H1 (cell line): Measurements from ENCODE around the gene SRSF1. TPM values are rescaled to one million over a fixed set of nuclear protein-coding genes. Genes with fewer than 3 reads are reported as not detected.
A peak's percentile ranks its signal among the peaks of the same experiment; 100 is the strongest.

Source experiments
- CTCF ChIA-PET: fragments of 300-600 bp; sonication (Branson Sonifier 250); formaldehyde crosslinking; loops from one replicate; lab custom pipeline; 2021; ENCODE audit not compliant: partially characterized antibody; lab: Charles Lee
- POLR2A ChIA-PET: fragments of 300-600 bp; sonication (Branson Sonifier 250); formaldehyde crosslinking; loops from one replicate; lab custom pipeline; 2021; ENCODE audit warnings: inconsistent platforms; ENCODE audit not compliant: partially characterized antibody; lab: Charles Lee
- DNase-seq, 2 experiments: peaks; one replicate each; pipeline versions ENCODE4 v3.0.0 to v3.0.0-alpha.2; 2010 to 2022; ENCODE audit warnings: low spot score in 2 of 2, low read depth in 1 of 2, mixed read lengths in 1 of 2
- FAIRE-seq: peaks from 2 replicates; lab custom pipeline; 2011; peaks lifted over from hg19 to GRCh38; lab: Jason Lieb, UNC
- H2AFZ ChIP-seq: 2 replicates; pipeline ENCODE4 v1.8.1; 2012; ENCODE audit warnings: low read length, inconsistent platforms
- H2AK5ac ChIP-seq: 2 replicates; pipeline ENCODE4 v1.6.1; 2013; ENCODE audit warnings: low read depth, low read length
- H2BK120ac ChIP-seq: replicated peaks from 2 replicates; pipeline ENCODE3; 2013; ENCODE audit warnings: low read depth, low read length, inconsistent platforms
- H2BK12ac ChIP-seq: 2 replicates; pipeline ENCODE4 v1.6.1; 2013; ENCODE audit warnings: low read depth, low read length
- H2BK15ac ChIP-seq: 2 replicates; pipeline ENCODE4 v1.6.1; 2013; ENCODE audit warnings: low read length
- H2BK20ac ChIP-seq: 2 replicates; pipeline ENCODE4 v1.6.1; 2013; ENCODE audit warnings: low read length
- H2BK5ac ChIP-seq: 2 replicates; pipeline ENCODE4 v1.6.1; 2013; ENCODE audit warnings: low read depth, low read length
- H3K14ac ChIP-seq: 2 replicates; pipeline ENCODE4 v1.6.1; 2013; ENCODE audit warnings: inconsistent platforms; ENCODE audit not compliant: insufficient read length
- H3K18ac ChIP-seq: 2 replicates; pipeline ENCODE4 v1.6.1; 2013; ENCODE audit warnings: low read length; ENCODE audit errors: extremely low read depth
- H3K23ac ChIP-seq: 2 replicates; pipeline ENCODE4 v1.6.1; 2013; ENCODE audit warnings: inconsistent platforms; ENCODE audit not compliant: insufficient read length
- H3K23me2 ChIP-seq: 2 replicates; pipeline ENCODE4 v1.6.1; 2013; ENCODE audit warnings: low read depth, low read length
- H3K27ac ChIP-seq: 2 replicates; pipeline ENCODE4 v1.6.1; 2011; ENCODE audit warnings: low read depth, low read length, inconsistent platforms
- H3K27me3 ChIP-seq, 4 experiments: replicated peaks in 1 of 4; 1 replicate in 1 of 4; 2 replicates in 3 of 4; pipeline versions ENCODE4 v1.6.1 to v1.8.1; 2011 to 2013; ENCODE audit warnings: low read length in 3 of 4, mild to moderate bottlenecking in 3 of 4, inconsistent platforms in 2 of 4, mixed read lengths in 2 of 4, moderate library complexity in 1 of 4; ENCODE audit not compliant: control insufficient read depth in 3 of 4, insufficient read depth in 3 of 4; ENCODE audit errors: extremely low read depth in 1 of 4
- H3K36me3 ChIP-seq, 4 experiments: 2 replicates each; pipeline versions ENCODE4 v1.6.1 to v1.8.1; 2011 to 2013; ENCODE audit warnings: mild to moderate bottlenecking in 4 of 4, low read length in 3 of 4, moderate library complexity in 2 of 4, control low read depth in 1 of 4, inconsistent platforms in 1 of 4; ENCODE audit not compliant: insufficient read depth in 4 of 4, control insufficient read depth in 2 of 4
- H3K4ac ChIP-seq: replicated peaks from 2 replicates; pipeline ENCODE3; 2013; ENCODE audit warnings: low read length, low read depth, mixed read lengths, inconsistent platforms; ENCODE audit not compliant: insufficient read length
- H3K4me1 ChIP-seq, 4 experiments: replicated peaks in 1 of 4; 1 replicate in 1 of 4; 2 replicates in 3 of 4; pipeline versions ENCODE4 v1.6.1 to v1.8.1; 2011 to 2013; ENCODE audit warnings: low read length in 3 of 4, inconsistent platforms in 2 of 4, mixed read lengths in 1 of 4; ENCODE audit not compliant: insufficient read depth in 4 of 4, control insufficient read depth in 3 of 4
- H3K4me2 ChIP-seq, 2 experiments: 2 replicates each; pipeline versions ENCODE4 v1.6.1 to v1.8.1; 2011 to 2013; ENCODE audit warnings: low read depth in 2 of 2, low read length in 2 of 2, control low read depth in 1 of 2, inconsistent platforms in 1 of 2, mild to moderate bottlenecking in 1 of 2; ENCODE audit not compliant: insufficient read depth in 1 of 2
- H3K4me3 ChIP-seq, 4 experiments: fragments of 200-600, 300-600 bp in 1 of 4; sonication (generic), shearing (Covaris generic), sonication (Bioruptor Twin) in 1 of 4; 2 replicates each; pipeline versions ENCODE4 v1.5.1 to v1.8.1; 2011 to 2016; ENCODE audit warnings: low read length in 4 of 4, low read depth in 3 of 4, control low read depth in 2 of 4, inconsistent platforms in 2 of 4, mild to moderate bottlenecking in 2 of 4, mixed read lengths in 1 of 4, moderate library complexity in 1 of 4; ENCODE audit not compliant: insufficient read depth in 2 of 4; ENCODE audit errors: extremely low read depth in 1 of 4
- H3K56ac ChIP-seq: replicated peaks from 2 replicates; pipeline ENCODE3; 2013; ENCODE audit warnings: low read depth, mild to moderate bottlenecking, mixed read lengths, low read length, inconsistent platforms; ENCODE audit not compliant: insufficient read length
- H3K79me1 ChIP-seq: 2 replicates; pipeline ENCODE4 v1.6.1; 2013; ENCODE audit warnings: low read depth, low read length, control low read depth
- H3K79me2 ChIP-seq, 2 experiments: 2 replicates each; pipeline versions ENCODE4 v1.6.1 to v1.8.1; 2012 to 2013; ENCODE audit warnings: low read length in 2 of 2, mild to moderate bottlenecking in 2 of 2, inconsistent platforms in 1 of 2; ENCODE audit not compliant: insufficient read depth in 2 of 2, control insufficient read depth in 1 of 2
- H3K9ac ChIP-seq, 4 experiments: replicated peaks in 1 of 4; 1 replicate in 1 of 4; 2 replicates in 3 of 4; pipeline versions ENCODE4 v1.6.1 to v1.8.1; 2011 to 2013; ENCODE audit warnings: low read depth in 3 of 4, low read length in 3 of 4, control low read depth in 2 of 4, mild to moderate bottlenecking in 2 of 4, moderate library complexity in 2 of 4, inconsistent platforms in 1 of 4; ENCODE audit errors: extremely low read depth in 1 of 4
- H3K9me3 ChIP-seq, 2 experiments: 2 replicates each; pipeline versions ENCODE4 v1.6.1 to v1.8.1; 2012 to 2013; ENCODE audit warnings: mild to moderate bottlenecking in 2 of 2, moderate library complexity in 2 of 2, control low read depth in 1 of 2, inconsistent platforms in 1 of 2, low read depth in 1 of 2, low read length in 1 of 2, mixed read lengths in 1 of 2; ENCODE audit not compliant: insufficient read depth in 2 of 2
- H4K20me1 ChIP-seq, 2 experiments: replicated peaks in 1 of 2; 2 replicates each; pipeline versions ENCODE3 to v1.8.1; 2011 to 2013; ENCODE audit warnings: inconsistent platforms in 2 of 2, low read length in 2 of 2, mild to moderate bottlenecking in 1 of 2; ENCODE audit not compliant: insufficient read depth in 2 of 2, control insufficient read depth in 1 of 2
- H4K5ac ChIP-seq: 2 replicates; pipeline ENCODE4 v1.6.1; 2013; ENCODE audit warnings: low read length, low read depth, mixed read lengths, inconsistent platforms; ENCODE audit not compliant: insufficient read length
- H4K8ac ChIP-seq: 2 replicates; pipeline ENCODE4 v1.8.0; 2013; ENCODE audit warnings: mild to moderate bottlenecking, moderate library complexity, low read length, inconsistent platforms; ENCODE audit not compliant: insufficient read depth; ENCODE audit errors: extremely low read depth
- H4K91ac ChIP-seq: replicated peaks from 2 replicates; pipeline ENCODE3; 2013; ENCODE audit warnings: low read length, mixed read lengths, inconsistent platforms; ENCODE audit not compliant: insufficient read length
- GTF2F1 ChIP-seq: IDR thresholded peaks from 2 replicates; pipeline ENCODE4 v1.6.1; 2012; ENCODE audit warnings: low read depth, low read length, improper control_type of control experiment, borderline replicate concordance
- JUND ChIP-seq: IDR thresholded peaks from 2 replicates; pipeline ENCODE4 v1.6.1; 2011; ENCODE audit warnings: mild to moderate bottlenecking, improper control_type of control experiment, low read length
- KDM5A ChIP-seq: fragments of 200-600 bp; IDR thresholded peaks from 2 replicates; pipeline ENCODE4 v1.7.1; 2012; ENCODE audit warnings: mild to moderate bottlenecking, low read length, inconsistent platforms, mixed read lengths
- POLR2A ChIP-seq, 2 experiments: IDR thresholded peaks; 1 replicate in 1 of 2; 2 replicates in 1 of 2; pipeline ENCODE4 v1.6.1; 2011; ENCODE audit warnings: low read depth in 2 of 2, low read length in 2 of 2, mild to moderate bottlenecking in 2 of 2; ENCODE audit errors: control extremely low read depth in 1 of 2
- POLR2AphosphoS5 ChIP-seq: IDR thresholded peaks from 2 replicates; pipeline ENCODE4 v1.6.1; 2011; ENCODE audit warnings: low read depth, low read length
- RNF2 ChIP-seq: fragments of 200-900, 300-1000 bp; sonication (generic); IDR thresholded peaks from 2 replicates; pipeline ENCODE4 v1.7.1; 2016; ENCODE audit warnings: borderline replicate concordance, low read depth, mild to moderate bottlenecking, antibody characterized with exemption, low read length; ENCODE audit not compliant: poor library complexity, severe bottlenecking; ENCODE audit errors: missing control alignments
- WGBS, 2 experiments: shearing (Covaris generic) in 1 of 2; methylation state at CpG; one replicate each; pipeline versions ENCODE4 v1.1.6 to v1.1.7; 2013 to 2015; ENCODE audit warnings: low lambda C conversion rate in 2 of 2, mixed read lengths in 2 of 2, inconsistent platforms in 1 of 2, low coverage in 1 of 2, missing lambda C conversion rate in 1 of 2; ENCODE audit not compliant: insufficient replicate concordance in 2 of 2, insufficient coverage in 1 of 2, insufficient read length in 1 of 2; ENCODE audit errors: extremely low coverage in 1 of 2, missing lambda C conversion rate in 1 of 2; 5-methylcytosine and 5-hydroxymethylcytosine counted together
- polyA plus RNA-seq, 7 experiments: library from polyadenylated mRNA; depleted of rRNA in 3 of 7; stranded (reverse) in 5 of 7; unstranded in 2 of 7; fragments of >200 nt in 5 of 7; fragments of 200-250 nt in 2 of 7; gene quantifications; 1 replicate in 5 of 7; 2 replicates in 1 of 7; 4 replicates in 1 of 7; pipeline versions ENCODE4 v1.2.1 to v1.2.3, GENCODE V29; 2011 to 2013; ENCODE audit warnings: missing spikeins in 2 of 7, mixed read lengths in 2 of 7
- total RNA-seq: library from RNA; stranded (reverse); fragmentation: NEBNext Ultra II Directional; extraction: Animal tissue kit (Norgen Biotek cat#: 25700); gene quantifications from 2 replicates; pipeline ENCODE4 v1.2.1, GENCODE V29; 2021

SRSF1 gene
- total and polyA plus RNA-seq, 2 of the 8 experiments (the other 6 are each of a cell fraction or from before 2014, with no cell fraction given), result 149 to 429 TPM

DNA sequence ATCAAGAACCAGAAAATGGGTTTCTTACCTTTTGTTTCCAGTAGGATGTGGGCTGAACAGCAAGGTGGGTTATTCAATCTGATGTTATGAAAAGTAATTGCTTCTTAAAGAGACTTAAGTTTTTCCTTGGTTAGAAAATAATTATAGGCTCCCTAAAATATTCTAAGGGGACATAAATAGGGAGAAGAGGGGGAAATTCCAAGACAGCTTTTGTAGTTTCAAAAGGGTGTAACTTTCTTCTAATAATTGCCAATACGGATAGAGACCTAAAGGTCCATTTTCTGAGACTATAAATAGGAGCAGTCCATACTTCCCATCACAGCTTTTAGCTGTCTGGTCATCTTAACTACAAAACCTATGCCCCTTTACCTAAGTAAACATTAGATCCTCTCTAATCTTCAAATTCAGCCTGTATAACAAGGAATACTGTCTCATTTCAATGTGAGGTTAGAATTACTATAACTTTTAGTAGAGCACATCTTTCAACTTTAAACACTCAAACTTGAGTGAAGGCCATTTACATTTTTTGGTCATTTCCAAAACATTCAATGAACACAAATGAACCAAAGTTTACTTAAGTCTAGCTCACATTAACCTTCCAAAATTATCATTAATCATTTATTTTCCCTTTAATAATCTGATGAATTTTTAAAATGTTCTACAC, 5.5 kb downstream of the SRSF1 start:
- CTCF ChIA-PET, result interaction anchor here (0.8 to 15.0 kb wide), 13 partner anchors 8 to 168 kb away, joined by 3 to 384 read pairs (median 4); partner anchors contain the start of gene MRPS23

More for the DNA sequence above, 5.5 kb downstream of the SRSF1 start:
- Histone ChIP-seq H4K91ac (no peak overlapping the region), H2AK5ac (no peak overlapping the region), H2BK5ac (no peak overlapping the region), H3K79me1 (no peaks in the 10 kb centered on the region; the same call in 1 of the 2 replicates), H2BK20ac (no peak overlapping the region), H3K4me1 (peaks cover 0 to 11% (median 4%) of the 10 kb centered on the region in 4 experiments; a peak in 4 of 7 replicates), H3K27me3 (no peaks in the 10 kb centered on the region), H3K4me2 (no peak overlapping the region), H3K9ac (no peak overlapping the region), H4K5ac (no peak overlapping the region), H3K18ac (no peak overlapping the region), H3K4ac (no peak overlapping the region), H3K14ac (no peak overlapping the region), H3K79me2 (peaks cover 11 to 51% of the 10 kb centered on the region in 2 experiments), H3K27ac (no peak overlapping the region), H3K4me3 (no peak overlapping the region), H2BK12ac (no peak overlapping the region), H2AFZ (no peak overlapping the region), H3K23me2 (peaks cover 6% of the 10 kb centered on the region), H3K36me3 (peaks cover 13 to 75% (median 46%) of the 10 kb centered on the region in 4 experiments), H4K20me1 (peaks cover 11 to 15% of the 10 kb centered on the region in 2 experiments), H2BK15ac (no peak overlapping the region), H3K9me3 (no peaks in the 10 kb centered on the region), H4K8ac (no peak overlapping the region), H3K23ac (no peak overlapping the region), H2BK120ac (no peak overlapping the region), H3K56ac (no peak overlapping the region)
- FAIRE-seq (no peak), DNase-seq (no peak)
- POLR2A ChIA-PET, result interaction anchor here (1.2 to 28.0 kb wide), 14 partner anchors 8 to 139 kb away, joined by 3 to 672 read pairs (median 4); partner anchors contain the start of genes DYNLL2, MRPS23 and VEZF1
- TF ChIP-seq KDM5A (no peak), JUND (no peak), GTF2F1 (no peak), POLR2A (IDR thresholded peaks at IDR 0.05; ENCODE audit: control extremely low read depth in 1 of 2, low read depth in 2 of 2, low read length in 2 of 2) (peak in 1 of 2 experiments; percentile 60; a peak in 1 of 3 replicates), POLR2AphosphoS5 (peak; percentile 32; the same call in 1 of the 2 replicates), RNF2 (no peak)
- 92% methylated on average over 1 of the region's 1 CpG; no CpG with 5 or more reads in 1 of the 2 experiments for WGBS, 2 experiments
